ENCODE results near the gene CADM1. TPM values are rescaled to one million over a fixed set of nuclear protein-coding genes. Genes with fewer than 3 reads are reported as not detected.

The CADM1 gene
- total and polyA plus RNA-seq, 10 donors, result 1.4 to 18.8 (median 10.4) TPM

DNA sequence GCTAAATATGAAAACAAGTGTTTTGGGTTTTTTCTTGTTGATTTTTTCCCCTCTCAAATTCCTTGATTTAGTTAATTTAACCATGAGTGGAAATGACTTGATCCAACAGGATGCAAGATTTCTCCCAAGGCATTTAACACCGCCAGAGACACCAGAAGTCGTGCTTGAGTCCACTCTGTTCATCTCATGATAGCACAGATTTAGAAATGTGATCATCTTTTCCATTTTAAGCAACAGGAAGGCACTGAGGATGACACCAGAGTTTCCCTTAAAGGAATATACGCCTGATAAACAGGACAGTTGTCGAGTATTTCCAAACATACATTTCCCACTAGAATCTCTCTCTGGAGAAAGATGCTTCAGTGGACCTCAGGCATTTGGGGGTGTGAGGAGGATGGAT lies 318.7 kb downstream of the CADM1 start:
- no peak for DNase-seq
- intact Hi-C loops (cut with DNase I; ENCODE audit: low total_unique reads), result no loop called here
- Histone ChIP-seq H3K27me3 (replicated peaks in 1 of 7) (no peaks in the 10 kb centered on the region), H3K4me1 (no peaks in the 10 kb centered on the region), H3K27ac (no peak overlapping the region), H3K4me3 (no peak overlapping the region), H3K9me3 (no peaks in the 10 kb centered on the region), H3K36me3 (no peaks in the 10 kb centered on the region)
- 75 to 83% (median 80%) methylated on average over 4 of the region's 4 CpGs for WGBS, 5 donors
- TF ChIP-seq, protein P1, sequence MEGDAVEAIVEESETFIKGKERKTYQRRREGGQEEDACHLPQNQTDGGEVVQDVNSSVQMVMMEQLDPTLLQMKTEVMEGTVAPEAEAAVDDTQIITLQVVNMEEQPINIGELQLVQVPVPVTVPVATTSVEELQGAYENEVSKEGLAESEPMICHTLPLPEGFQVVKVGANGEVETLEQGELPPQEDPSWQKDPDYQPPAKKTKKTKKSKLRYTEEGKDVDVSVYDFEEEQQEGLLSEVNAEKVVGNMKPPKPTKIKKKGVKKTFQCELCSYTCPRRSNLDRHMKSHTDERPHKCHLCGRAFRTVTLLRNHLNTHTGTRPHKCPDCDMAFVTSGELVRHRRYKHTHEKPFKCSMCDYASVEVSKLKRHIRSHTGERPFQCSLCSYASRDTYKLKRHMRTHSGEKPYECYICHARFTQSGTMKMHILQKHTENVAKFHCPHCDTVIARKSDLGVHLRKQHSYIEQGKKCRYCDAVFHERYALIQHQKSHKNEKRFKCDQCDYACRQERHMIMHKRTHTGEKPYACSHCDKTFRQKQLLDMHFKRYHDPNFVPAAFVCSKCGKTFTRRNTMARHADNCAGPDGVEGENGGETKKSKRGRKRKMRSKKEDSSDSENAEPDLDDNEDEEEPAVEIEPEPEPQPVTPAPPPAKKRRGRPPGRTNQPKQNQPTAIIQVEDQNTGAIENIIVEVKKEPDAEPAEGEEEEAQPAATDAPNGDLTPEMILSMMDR (IDR thresholded peaks at IDR 0.05 in 8 of 11, conservative IDR thresholded peaks at IDR 0.05 in 3 of 11), result no peak
- TF ChIP-seq POLR2A (IDR thresholded peaks at IDR 0.05), result no peak
- TF ChIP-seq POLR2AphosphoS5 (IDR thresholded peaks at IDR 0.05), result no peak

DNA sequence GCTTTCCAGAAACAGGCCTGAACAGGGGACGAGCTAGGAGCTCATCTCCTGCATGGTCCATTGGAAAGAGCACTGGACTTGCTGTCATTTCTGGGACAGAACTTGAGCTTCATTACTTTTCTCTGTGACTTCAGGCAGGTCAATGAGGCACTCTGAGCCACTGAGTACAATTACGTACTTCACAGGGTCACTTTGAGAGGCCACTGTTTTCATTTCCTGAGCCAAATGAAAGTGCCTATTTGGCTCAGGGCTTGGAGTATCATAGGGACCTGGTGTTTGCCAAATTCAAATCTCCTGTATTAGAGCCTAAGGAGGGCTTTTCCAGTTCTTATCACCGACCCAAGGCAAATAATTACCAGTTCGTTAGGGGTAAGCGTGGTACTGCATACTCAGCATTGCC lies 319.3 kb downstream of the CADM1 start:
- no peak overlapping the region for H3K4me3 ChIP-seq
- no peaks in the 10 kb centered on the region for H3K36me3 ChIP-seq
- no peak overlapping the region for H3K27ac ChIP-seq
- no peaks in the 10 kb centered on the region for H3K9me3 ChIP-seq
- DNase-seq, result no peak
- TF ChIP-seq POLR2A (IDR thresholded peaks at IDR 0.05) (no peak), POLR2AphosphoS5 (IDR thresholded peaks at IDR 0.05) (no peak)
- TF ChIP-seq, protein P1 (IDR thresholded peaks at IDR 0.05 in 8 of 11, conservative IDR thresholded peaks at IDR 0.05 in 3 of 11), result no peak
- H3K4me1 ChIP-seq, result no peaks in the 10 kb centered on the region
- no peaks in the 10 kb centered on the region for H3K27me3 ChIP-seq (replicated peaks in 1 of 7)
- intact Hi-C loops (cut with DNase I; ENCODE audit: low total_unique reads), result no loop called here
- whole genome bisulfite sequencing, 5 donors, result 71 to 88% (median 79%) methylated on average over 5 of the region's 5 CpGs

DNA sequence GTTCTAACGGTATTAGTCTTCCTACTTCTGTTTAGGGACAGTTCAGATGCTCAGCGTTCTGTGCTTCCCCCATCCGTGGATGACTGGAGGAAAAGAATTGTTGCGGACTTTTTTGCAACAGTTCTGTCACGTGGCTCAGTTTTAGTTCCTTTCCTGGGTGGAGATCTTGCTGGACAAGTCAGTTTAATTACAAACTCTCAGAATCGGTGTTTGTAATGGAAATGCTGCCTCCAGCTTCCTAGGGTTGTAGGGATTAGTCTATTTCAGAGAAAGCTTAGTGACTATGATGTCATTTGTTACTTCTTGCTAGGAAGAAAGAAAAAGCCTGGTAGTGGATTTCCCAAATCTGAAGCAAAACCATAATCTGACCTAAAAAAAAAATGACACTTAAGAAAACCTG lies 320.4 kb downstream of the CADM1 start:
- H3K27ac ChIP-seq, result no peak overlapping the region
- H3K9me3 ChIP-seq, result no peaks in the 10 kb centered on the region
- intact Hi-C loops (cut with DNase I; ENCODE audit: low total_unique reads), result no loop called here
- DNase-seq, result no peak
- TF ChIP-seq POLR2A (IDR thresholded peaks at IDR 0.05) (no peak), POLR2AphosphoS5 (IDR thresholded peaks at IDR 0.05) (no peak)
- TF ChIP-seq, protein P1 (IDR thresholded peaks at IDR 0.05 in 8 of 11, conservative IDR thresholded peaks at IDR 0.05 in 3 of 11), result no peak
- no peaks in the 10 kb centered on the region for H3K4me1 ChIP-seq
- no peaks in the 10 kb centered on the region for H3K36me3 ChIP-seq
- 73 to 83% (median 80%) methylated on average over 6 of the region's 6 CpGs for WGBS, 5 donors
- no peaks in the 10 kb centered on the region for H3K27me3 ChIP-seq (replicated peaks in 1 of 7)
- no peak overlapping the region for H3K4me3 ChIP-seq

- Histone ChIP-seq H3K4me1 (no peaks in the 10 kb centered on the region), H3K27me3 (replicated peaks in 1 of 7) (no peaks in the 10 kb centered on the region), H3K36me3 (no peaks in the 10 kb centered on the region), H3K4me3 (no peak overlapping the region), H3K9me3 (no peaks in the 10 kb centered on the region), H3K27ac (no peak overlapping the region)
- intact Hi-C loops (cut with DNase I; ENCODE audit: low total_unique reads), result no loop called here
- no peak for DNase-seq
- WGBS, 5 donors, result 87 to 92% (median 88%) methylated on average over 4 of the region's 4 CpGs
- TF ChIP-seq POLR2AphosphoS5 (IDR thresholded peaks at IDR 0.05) (no peak), POLR2A (IDR thresholded peaks at IDR 0.05) (no peak)
- TF ChIP-seq, protein P1 (IDR thresholded peaks at IDR 0.05 in 8 of 11, conservative IDR thresholded peaks at IDR 0.05 in 3 of 11), result no peak
These were observed 321.1 kb downstream of the CADM1 start for GRCh38 chr11:115183136-115183535.
